IPS-20b (cell line): ENCODE data around the gene RPRD1B.

Experiments used
- H3K27ac ChIP-seq: one replicate; pipeline ENCODE4 v1.5.1; 2013; ENCODE audit warnings: low read length
- H3K27me3 ChIP-seq: 2 replicates; pipeline ENCODE4 v1.6.1; 2013; ENCODE audit warnings: mild to moderate bottlenecking, low read length, inconsistent platforms; ENCODE audit not compliant: insufficient read depth
- H3K36me3 ChIP-seq: 2 replicates; pipeline ENCODE4 v1.6.1; 2013; ENCODE audit warnings: low read depth, mild to moderate bottlenecking, inconsistent platforms, low read length, moderate library complexity; ENCODE audit not compliant: insufficient read depth
- H3K4me1 ChIP-seq: 2 replicates; pipeline ENCODE4 v1.6.1; 2013; ENCODE audit warnings: mild to moderate bottlenecking, control low read depth, inconsistent platforms, low read length, moderate library complexity; ENCODE audit not compliant: insufficient read depth
- H3K4me3 ChIP-seq: 2 replicates; pipeline ENCODE4 v1.5.1; 2013; ENCODE audit warnings: mild to moderate bottlenecking, low read length, inconsistent platforms
- H3K9ac ChIP-seq: 2 replicates; pipeline ENCODE4 v1.6.1; 2013; ENCODE audit warnings: low read depth, mild to moderate bottlenecking, inconsistent platforms, low read length, moderate library complexity
- H3K9me3 ChIP-seq: 2 replicates; pipeline ENCODE4 v1.6.1; 2013; ENCODE audit warnings: mild to moderate bottlenecking, low read depth, low read length, inconsistent platforms; ENCODE audit not compliant: insufficient read depth

Gene RPRD1B

DNA sequence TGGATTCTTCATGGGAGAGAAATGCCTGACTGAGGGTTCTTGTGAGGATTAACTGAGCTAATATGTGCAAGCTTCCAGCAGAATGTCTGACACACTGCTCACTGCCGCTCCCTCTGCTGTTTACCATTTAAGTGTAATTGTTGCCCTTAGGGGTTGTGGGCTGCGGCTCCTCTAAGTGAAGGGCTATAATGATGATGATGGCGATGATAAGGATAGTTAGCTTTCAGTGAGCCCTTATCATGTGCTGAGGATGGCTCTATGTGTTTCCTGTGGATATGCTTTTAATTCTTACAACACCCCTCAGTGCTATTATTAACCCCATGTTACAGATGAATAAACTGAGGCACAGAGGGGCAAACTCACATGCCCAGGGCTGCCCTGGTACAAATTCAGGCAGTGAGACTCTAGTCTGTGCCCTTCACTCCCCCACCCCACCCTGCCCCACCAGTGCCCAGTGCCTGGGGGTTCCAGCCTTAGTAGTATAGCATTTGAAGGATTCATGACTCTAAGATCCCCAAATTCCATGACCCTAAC lies 98.1 kb downstream of the RPRD1B start:
- H3K9me3 ChIP-seq = no peaks in the 10 kb centered on the region
- H3K4me3 ChIP-seq = no peak overlapping the region
- peaks cover 6% of the 10 kb centered on the region; the same call in 1 of the 2 replicates for H3K4me1 ChIP-seq
- no peak overlapping the region for H3K9ac ChIP-seq
- no peak overlapping the region for H3K27ac ChIP-seq
- H3K36me3 ChIP-seq = no peaks in the 10 kb centered on the region
- H3K27me3 ChIP-seq = no peaks in the 10 kb centered on the region

DNA sequence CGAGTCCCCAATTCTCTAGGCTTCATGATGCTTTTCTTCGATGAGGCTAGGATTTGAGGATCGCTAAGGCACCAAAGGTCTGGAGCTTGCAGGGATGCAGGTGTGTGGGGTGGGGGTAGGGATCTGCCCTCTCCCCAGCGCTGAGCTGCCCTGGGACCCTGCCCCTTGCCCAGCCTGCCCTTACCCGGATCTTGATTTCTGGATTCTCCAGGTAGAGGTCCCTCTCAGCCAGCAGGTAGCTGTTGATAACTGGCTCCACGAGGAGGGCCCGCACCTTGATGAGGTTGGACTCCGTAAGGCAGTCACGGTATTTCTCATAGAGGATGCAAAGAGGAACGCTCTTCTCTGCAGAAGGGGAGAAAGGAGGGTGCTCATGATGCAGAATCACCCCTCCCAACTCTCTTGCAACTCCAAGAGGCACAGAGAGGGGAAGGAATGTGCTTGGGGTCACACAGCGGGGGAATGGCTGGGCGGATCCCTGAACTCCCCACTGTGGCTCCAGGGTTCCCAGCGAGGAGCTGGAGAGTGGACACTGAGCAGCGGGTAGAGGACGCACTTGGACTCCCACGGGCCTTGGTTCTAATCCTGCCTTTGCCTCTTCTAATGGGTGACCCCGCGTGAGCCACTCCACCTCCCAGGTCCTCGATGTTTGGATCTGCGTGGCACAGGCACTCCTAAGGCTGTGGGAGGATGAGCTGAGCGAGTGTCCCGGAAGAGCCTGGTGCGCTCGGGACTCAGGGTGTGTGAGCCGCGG lies 98.8 kb downstream of the RPRD1B start:
- no peak overlapping the region for H3K9ac ChIP-seq
- no peaks in the 10 kb centered on the region for H3K27me3 ChIP-seq
- H3K36me3 ChIP-seq = no peaks in the 10 kb centered on the region
- peaks cover 6% of the 10 kb centered on the region; the same call in 1 of the 2 replicates for H3K4me1 ChIP-seq
- H3K4me3 ChIP-seq = no peak overlapping the region
- no peak overlapping the region for H3K27ac ChIP-seq
- no peaks in the 10 kb centered on the region for H3K9me3 ChIP-seq

DNA sequence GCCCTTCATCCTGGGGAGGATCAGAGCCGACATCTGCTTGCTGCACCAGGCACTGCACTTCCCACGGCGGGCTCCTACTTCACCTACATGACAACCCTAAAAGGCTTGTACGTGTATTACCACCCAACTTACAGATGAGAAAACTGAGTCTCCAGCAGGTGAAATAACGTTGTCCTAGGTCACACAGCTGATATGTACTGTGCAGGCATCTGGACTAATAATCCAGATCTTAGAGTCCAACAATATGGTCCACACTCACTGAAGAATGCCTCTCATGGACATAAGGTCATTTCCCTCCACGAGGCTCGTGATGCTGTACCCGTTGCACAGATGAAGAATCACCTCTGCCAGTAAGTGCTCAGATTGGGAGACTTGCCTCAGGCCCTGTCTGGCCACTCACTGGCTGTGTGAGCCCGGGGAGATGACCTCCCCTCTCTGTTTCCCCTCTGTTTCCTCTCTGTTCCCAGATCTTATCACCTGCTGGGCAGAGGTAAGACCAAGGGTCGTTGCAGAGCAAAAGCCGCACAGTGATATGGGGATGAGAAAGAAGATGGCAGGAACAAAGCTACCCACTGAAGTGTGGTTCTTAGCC lies 99.5 kb downstream of the RPRD1B start:
- no peak overlapping the region for H3K9ac ChIP-seq
- H3K27ac ChIP-seq = no peak overlapping the region

DNA sequence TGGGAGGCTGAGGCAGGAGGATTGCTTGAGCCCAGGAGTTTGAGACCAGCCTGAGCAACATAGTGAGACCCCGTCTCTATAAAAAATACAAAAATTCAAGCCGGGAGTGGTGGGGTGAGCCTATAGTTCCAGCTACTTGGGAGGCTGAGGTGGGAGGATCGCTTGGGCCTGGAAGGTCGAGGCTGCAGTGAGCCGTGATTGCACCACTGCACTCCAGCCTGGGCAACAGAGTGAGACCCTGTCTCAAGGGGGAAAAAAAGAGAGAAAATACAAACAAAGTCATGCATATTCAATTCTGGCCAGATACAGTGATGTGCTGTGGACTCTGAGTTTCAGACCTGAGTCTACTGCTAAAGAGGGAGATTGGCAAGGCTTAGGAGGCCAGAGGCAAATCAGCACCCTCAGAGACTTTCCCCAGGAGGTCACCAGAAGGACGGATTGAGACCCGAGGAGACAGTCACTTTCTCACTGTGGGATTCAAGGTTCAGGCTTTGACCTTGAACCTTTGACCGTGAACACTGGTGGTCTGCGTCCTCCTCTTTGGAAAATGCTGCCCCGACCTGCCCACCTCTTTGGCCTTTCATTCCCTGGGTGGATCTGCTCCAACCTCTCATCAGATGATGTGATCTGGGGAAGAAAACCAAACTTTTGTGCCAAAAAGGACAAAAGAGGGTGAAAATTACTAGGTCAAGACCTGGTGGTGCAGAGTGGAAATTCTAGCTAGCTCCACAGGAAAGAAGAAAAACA lies 100.3 kb downstream of the RPRD1B start:
- Histone ChIP-seq H3K27ac (no peak overlapping the region), H3K9ac (no peak overlapping the region), H3K9me3 (no peaks in the 10 kb centered on the region), H3K27me3 (no peaks in the 10 kb centered on the region), H3K36me3 (no peaks in the 10 kb centered on the region), H3K4me1 (peaks cover 6% of the 10 kb centered on the region; the same call in 1 of the 2 replicates), H3K4me3 (no peak overlapping the region)

More for the DNA sequence above, 99.5 kb downstream of the RPRD1B start:
- Histone ChIP-seq H3K4me1 (peaks cover 6% of the 10 kb centered on the region; the same call in 1 of the 2 replicates), H3K36me3 (no peaks in the 10 kb centered on the region), H3K27me3 (no peaks in the 10 kb centered on the region), H3K9me3 (no peaks in the 10 kb centered on the region), H3K4me3 (no peak overlapping the region)

DNA sequence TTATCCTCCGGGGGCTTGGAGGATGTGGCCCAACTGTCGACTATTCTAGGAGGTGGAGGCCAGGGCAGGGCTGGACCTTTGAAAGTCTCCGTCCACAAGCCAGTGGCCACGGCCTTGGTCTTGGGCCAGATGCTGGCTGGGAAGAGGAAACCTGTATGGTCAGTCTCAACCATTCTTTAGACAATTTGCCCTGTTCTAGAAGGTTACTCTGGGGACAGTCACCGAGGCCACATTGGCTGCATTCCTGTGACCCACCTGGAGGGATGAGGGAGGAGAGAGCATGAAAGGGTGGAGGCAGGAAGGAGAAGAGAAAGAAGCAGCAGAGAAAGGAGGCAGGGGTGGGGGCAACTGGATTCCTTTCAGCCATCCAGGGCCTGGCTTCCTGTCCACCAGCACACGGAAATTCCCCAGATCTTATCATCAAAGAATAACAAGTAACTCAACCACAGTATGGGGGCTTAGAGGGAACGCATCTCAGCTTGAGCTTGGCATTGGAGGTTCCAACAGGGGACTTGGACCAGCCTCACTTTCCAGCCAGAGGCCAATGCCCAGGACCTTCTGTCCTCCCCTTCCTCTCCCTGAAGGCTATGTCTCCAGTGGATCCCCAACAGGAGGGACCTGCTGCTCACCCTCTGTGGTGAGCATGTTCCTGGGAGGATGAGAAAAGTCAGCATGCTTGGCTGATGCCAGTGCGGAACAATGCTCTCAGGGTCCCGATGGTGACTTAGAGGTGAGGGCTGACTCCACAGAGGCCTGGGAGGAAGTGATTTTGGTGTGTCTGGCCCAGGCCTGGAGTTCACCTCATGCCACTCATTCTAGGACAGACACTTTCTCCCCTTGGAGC lies 101.1 kb downstream of the RPRD1B start:
- H3K27me3 ChIP-seq = no peaks in the 10 kb centered on the region
- H3K4me1 ChIP-seq = peaks cover 6% of the 10 kb centered on the region; the same call in 1 of the 2 replicates
- H3K36me3 ChIP-seq = no peaks in the 10 kb centered on the region
- no peak overlapping the region for H3K27ac ChIP-seq
- no peak overlapping the region for H3K9ac ChIP-seq
- no peaks in the 10 kb centered on the region for H3K9me3 ChIP-seq
- no peak overlapping the region for H3K4me3 ChIP-seq

DNA sequence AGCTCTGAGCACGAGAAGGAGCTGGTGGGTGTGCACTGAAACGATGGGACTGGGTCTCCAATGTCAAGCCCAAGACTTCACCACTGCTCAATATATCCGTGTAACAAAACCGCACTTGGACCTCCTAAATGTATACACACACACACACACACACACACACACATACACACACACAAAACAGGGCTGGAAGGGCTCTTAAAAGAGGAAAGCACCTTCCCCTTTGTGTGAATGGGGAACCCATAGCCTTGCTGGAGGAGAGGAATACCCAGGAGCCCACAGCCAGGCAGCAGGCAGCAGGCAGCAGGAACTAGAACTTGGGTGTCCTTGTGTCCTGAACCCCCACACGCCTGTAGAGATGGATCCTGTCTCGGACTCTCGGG lies 101.7 kb downstream of the RPRD1B start:
- Histone ChIP-seq H3K9me3 (no peaks in the 10 kb centered on the region), H3K27me3 (no peaks in the 10 kb centered on the region), H3K4me1 (peaks cover 6% of the 10 kb centered on the region; the same call in 1 of the 2 replicates), H3K9ac (no peak overlapping the region), H3K4me3 (no peak overlapping the region), H3K36me3 (no peaks in the 10 kb centered on the region), H3K27ac (no peak overlapping the region)

DNA sequence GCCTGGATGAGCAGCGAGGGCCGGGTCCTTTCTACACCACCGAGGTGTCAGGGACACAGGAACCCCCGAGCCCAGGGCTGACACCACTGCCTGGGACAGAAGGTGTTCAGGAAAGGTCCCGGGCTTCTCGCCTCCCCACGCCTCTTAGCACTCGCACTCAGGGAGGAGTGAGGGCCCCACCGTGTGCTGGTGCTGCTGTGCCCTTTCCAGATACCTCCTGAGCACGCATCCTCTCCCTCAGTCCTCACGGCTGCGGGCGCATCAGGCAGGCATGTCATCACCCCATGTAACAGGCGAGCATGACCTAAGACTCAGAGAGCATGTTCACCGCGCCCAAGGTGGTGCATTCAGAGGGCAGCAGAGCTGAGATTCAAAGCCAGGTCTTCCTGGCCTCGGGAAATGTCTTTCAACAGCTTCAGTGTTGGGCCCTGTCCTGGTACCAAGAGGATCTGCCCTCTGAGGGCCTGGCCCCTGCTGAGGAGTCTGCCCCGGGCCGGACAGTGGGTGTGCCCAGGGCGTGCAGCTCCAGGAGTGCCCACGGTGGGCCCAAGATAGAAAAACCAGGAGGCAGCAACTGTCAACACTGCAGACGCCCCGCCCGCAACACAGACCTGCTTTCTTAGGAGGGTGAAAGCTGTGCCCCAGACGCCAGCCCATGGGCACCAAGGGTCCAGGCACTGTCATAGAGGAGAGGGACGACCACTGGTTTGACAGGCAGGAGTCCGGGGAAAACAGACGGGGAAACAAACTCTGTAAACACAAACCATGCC lies 102.3 kb downstream of the RPRD1B start:
- Histone ChIP-seq H3K27ac (no peak overlapping the region), H3K4me1 (peaks cover 6% of the 10 kb centered on the region; the same call in 1 of the 2 replicates), H3K9me3 (no peaks in the 10 kb centered on the region), H3K9ac (no peak overlapping the region), H3K4me3 (no peak overlapping the region), H3K27me3 (no peaks in the 10 kb centered on the region), H3K36me3 (no peaks in the 10 kb centered on the region)

DNA sequence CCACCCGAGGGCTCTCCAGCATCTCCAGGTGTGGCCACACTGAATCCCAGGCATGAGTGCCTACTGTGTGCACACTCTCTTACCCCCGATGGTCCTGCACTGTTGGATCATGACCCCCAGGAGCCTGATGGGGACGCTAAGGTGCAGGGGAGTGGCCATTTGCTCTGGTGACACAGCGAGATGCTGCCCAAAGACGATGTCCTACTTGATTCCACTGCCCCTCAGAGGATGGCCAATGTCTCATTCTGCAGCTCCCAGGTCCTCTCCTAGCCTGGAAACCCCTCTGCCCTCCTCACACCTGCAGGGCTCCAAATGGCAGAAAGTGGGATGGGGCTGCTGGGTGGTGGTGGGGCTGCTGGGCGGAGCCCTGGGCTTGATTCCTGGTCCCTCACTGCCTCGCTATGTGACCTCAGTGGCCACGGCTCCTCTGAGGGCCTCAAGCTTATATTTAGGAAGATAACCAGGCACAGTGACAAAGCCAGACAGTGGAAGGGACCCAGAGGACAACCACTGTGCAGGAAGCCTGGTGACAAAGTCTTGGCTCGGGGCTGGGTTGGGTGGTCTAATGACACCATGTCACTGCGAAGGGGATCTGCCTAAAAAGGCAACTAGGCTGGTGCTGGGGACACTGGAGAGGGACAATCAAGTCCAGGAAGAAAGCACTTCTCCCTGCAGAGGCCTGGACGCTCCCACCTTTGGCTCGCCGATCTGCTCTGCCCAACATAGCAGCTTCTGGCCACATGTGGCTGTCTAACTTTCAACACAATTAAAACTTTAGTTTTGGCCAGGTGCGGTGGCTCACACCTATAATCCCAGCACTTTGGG lies 103.1 kb downstream of the RPRD1B start:
- no peaks in the 10 kb centered on the region for H3K27me3 ChIP-seq
- no peaks in the 10 kb centered on the region for H3K36me3 ChIP-seq
- H3K9me3 ChIP-seq = no peaks in the 10 kb centered on the region
- no peak overlapping the region for H3K9ac ChIP-seq
- H3K4me1 ChIP-seq = peaks cover 6% of the 10 kb centered on the region; the same call in 1 of the 2 replicates
- no peak overlapping the region for H3K27ac ChIP-seq
- H3K4me3 ChIP-seq = no peak overlapping the region

DNA sequence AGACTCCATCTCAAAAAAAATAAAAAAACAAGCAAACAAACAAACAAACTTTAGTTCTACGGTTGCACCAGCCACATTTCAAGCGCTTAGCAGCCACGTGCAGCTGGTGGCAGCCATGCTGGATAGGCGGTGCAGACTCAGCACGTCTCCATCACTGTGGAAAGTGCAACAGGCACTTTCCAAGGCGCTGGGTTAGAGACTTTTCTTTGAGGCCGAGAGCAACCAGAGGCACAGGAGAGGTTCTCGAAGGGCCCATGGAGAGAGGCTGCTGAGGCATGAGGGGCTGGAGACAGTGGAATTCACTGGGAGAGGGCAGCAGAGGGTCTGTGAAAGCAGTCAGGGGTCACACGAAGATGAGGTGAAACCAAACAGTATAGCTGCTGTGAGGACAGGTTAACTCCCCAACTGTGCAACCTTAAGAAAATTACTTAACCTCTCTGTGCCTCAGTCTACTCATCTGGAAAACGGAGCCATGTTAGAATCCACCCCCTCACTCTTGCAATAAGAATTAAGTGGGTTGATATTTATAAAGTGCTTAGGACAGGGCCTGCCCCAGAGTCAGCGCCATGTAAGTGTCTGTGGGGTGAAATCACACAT lies 104.0 kb downstream of the RPRD1B start:
- Histone ChIP-seq H3K9ac (no peak overlapping the region), H3K4me3 (no peak overlapping the region), H3K36me3 (no peaks in the 10 kb centered on the region), H3K27me3 (no peaks in the 10 kb centered on the region), H3K9me3 (no peaks in the 10 kb centered on the region), H3K4me1 (peaks cover 6% of the 10 kb centered on the region; the same call in 1 of the 2 replicates), H3K27ac (no peak overlapping the region)
